NCI-H2029 (cell line): ENCODE measurements around the gene ENDOV.

Source experiments
- DNase-seq: peaks from one replicate; lab custom pipeline; 2025; lab: John Stamatoyannopoulos, UW

ENDOV gene

GRCh38 chr17:80431246-80432195 lies 16.6 kb downstream of the ENDOV start:
- no peak for DNase-seq

GRCh38 chr17:80432350-80432955 lies 17.5 kb downstream of the ENDOV start:
- DNase-seq = no peak

GRCh38 chr17:80432961-80433550 lies 18.1 kb downstream of the ENDOV start:
- DNase-seq = no peak

- DNase-seq = no peak
Measured at GRCh38 chr17:80433916-80434666, 19.1 kb downstream of the ENDOV start.

GRCh38 chr17:80437532-80437931 lies 22.6 kb downstream of the ENDOV start:
- DNase-seq = no peak

GRCh38 chr17:80438806-80439205 lies 23.8 kb downstream of the ENDOV start:
- DNase-seq = no peak

GRCh38 chr17:80439499-80439898 lies 24.5 kb downstream of the ENDOV start:
- no peak for DNase-seq

GRCh38 chr17:80441133-80441578 lies 26.2 kb downstream of the ENDOV start:
- DNase-seq = no peak

GRCh38 chr17:80441598-80442322 lies 26.8 kb downstream of the ENDOV start:
- no peak for DNase-seq

- DNase-seq = no peak
Measured at GRCh38 chr17:80442323-80442659, 27.3 kb downstream of the ENDOV start.

GRCh38 chr17:80442764-80443163 lies 27.8 kb downstream of the ENDOV start:
- DNase-seq = no peak

GRCh38 chr17:80443498-80443897 lies 28.5 kb downstream of the ENDOV start:
- no peak for DNase-seq

- DNase-seq = no peak
Measured at GRCh38 chr17:80443916-80444643, 29.1 kb downstream of the ENDOV start.

GRCh38 chr17:80444644-80444979 lies 29.6 kb downstream of the ENDOV start:
- no peak for DNase-seq

GRCh38 chr17:80445007-80445725 lies 30.2 kb downstream of the ENDOV start:
- no peak for DNase-seq

GRCh38 chr17:80445726-80446110 lies 30.8 kb downstream of the ENDOV start:
- no peak for DNase-seq

GRCh38 chr17:80446645-80447405 lies 31.9 kb downstream of the ENDOV start:
- DNase-seq = no peak

- DNase-seq = no peak
Measured at GRCh38 chr17:80447790-80448189, 32.8 kb downstream of the ENDOV start.

- no peak for DNase-seq
Measured at GRCh38 chr17:80449194-80449929, 34.4 kb downstream of the ENDOV start.
